Thymus (tissue), 11 donors: Measurements from ENCODE around the gene HIC1. TPM values are rescaled to one million over a fixed set of nuclear protein-coding genes. Genes with fewer than 3 reads are reported as not detected.

Source experiments
- DNase-seq, 9 donors: peaks; one replicate each; pipeline ENCODE4 v3.0.0-alpha.2; 2013; ENCODE audit warnings: low spot score in 9 of 9, low read depth in 6 of 9, missing footprints in 1 of 9
- H3K27ac ChIP-seq, 2 donors: one replicate each; pipeline ENCODE4 v1.5.1; 2013; ENCODE audit warnings: control low read depth in 1 of 2, low read depth in 1 of 2, low read length in 1 of 2, mild to moderate bottlenecking in 1 of 2, moderate library complexity in 1 of 2
- H3K27me3 ChIP-seq, 2 donors: one replicate each; pipeline ENCODE4 v1.5.1; 2013; ENCODE audit warnings: low read length in 1 of 2; ENCODE audit not compliant: control insufficient read depth in 2 of 2, insufficient read depth in 1 of 2
- H3K36me3 ChIP-seq, 2 donors: one replicate each; pipeline ENCODE4 v1.5.1; 2013; ENCODE audit warnings: low read length in 1 of 2, mild to moderate bottlenecking in 1 of 2, moderate library complexity in 1 of 2; ENCODE audit not compliant: control insufficient read depth in 2 of 2, insufficient read depth in 2 of 2
- H3K4me1 ChIP-seq, 2 donors: one replicate each; pipeline ENCODE4 v1.5.1; 2013; ENCODE audit warnings: low read length in 2 of 2; ENCODE audit not compliant: control insufficient read depth in 2 of 2, insufficient read depth in 2 of 2
- H3K4me3 ChIP-seq, 2 donors: one replicate each; pipeline ENCODE4 v1.5.1; 2013; ENCODE audit warnings: low read length in 2 of 2, control low read depth in 1 of 2, mild to moderate bottlenecking in 1 of 2
- H3K9me3 ChIP-seq, 2 donors: one replicate each; pipeline ENCODE4 v1.5.1; 2013; ENCODE audit warnings: low read length in 1 of 2, mild to moderate bottlenecking in 1 of 2; ENCODE audit not compliant: control insufficient read depth in 2 of 2, insufficient read depth in 1 of 2
- WGBS: extraction: QIAGEN DNeasy Blood & Tissue Kit; methylation state at CpG from one replicate; pipeline ENCODE4 v1.1.7; 2013; 5-methylcytosine and 5-hydroxymethylcytosine counted together
- polyA plus RNA-seq: library from polyadenylated mRNA; stranded (reverse); fragments of 200-250 nt; gene quantifications from one replicate; pipeline ENCODE4 v1.2.3, GENCODE V29; 2013
- total RNA-seq: library from RNA; stranded (reverse); fragments of 120-200 nt; gene quantifications from one replicate; pipeline ENCODE4 v1.2.4, GENCODE V29; 2013
- donor health status: healthy.

The HIC1 gene
- total and polyA plus RNA-seq, 2 donors, result 4.2 to 11.8 TPM

DNA sequence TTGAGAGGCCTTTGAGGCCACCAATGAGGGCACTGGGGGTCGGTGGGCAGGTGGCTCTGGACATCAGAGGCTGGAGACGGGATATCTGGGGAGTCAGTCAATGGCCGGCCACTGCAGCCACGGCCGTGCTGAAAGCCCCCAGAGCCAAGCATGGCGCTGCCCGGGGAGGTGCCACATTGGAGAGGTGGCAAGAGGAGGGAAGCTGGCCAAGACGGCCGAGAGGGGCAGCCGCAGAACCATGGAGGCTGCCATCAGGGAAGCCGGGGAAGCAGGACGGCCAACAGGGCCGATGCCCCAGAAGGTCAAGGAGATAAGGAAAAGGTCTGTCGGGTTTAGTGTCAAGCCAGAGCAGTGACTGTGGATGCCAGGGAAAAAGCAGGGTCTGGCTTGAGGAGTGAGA is 39.6 kb upstream of the HIC1 start:
- H3K4me3 ChIP-seq, result no peak overlapping the region
- DNase-seq, result no peak

DNA sequence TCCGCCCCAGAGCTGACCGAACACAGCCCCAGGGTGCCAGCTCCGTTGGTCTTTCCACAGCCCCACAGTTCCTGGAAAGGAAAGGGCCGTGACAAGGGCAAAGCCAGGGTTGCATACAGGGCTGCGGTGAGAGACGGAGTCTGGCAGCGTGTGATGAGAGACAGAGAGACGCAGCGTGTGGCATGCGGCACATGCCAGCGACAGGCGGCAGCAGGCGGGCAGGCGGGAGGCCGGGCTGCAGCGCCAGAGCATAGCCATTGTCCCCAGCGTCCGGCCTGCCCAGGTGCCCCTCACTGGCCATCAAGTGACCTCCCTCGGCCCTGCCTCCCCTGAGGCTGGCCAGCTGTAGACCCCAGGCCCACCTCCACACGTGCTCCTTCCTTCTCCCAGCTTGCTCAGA is 38.4 kb upstream of the HIC1 start:
- 96% methylated on average over 20 of the region's 20 CpGs for WGBS
- Histone ChIP-seq H3K4me3 (no peak overlapping the region), H3K9me3 (peaks cover 0 to 6% of the 10 kb centered on the region in 2 donors), H3K36me3 (no peaks in the 10 kb centered on the region), H3K4me1 (peaks cover 0 to 8% of the 10 kb centered on the region in 2 donors), H3K27me3 (peaks cover 5 to 59% of the 10 kb centered on the region in 2 donors), H3K27ac (no peak overlapping the region)
- no peak for DNase-seq

More for the DNA sequence above, 39.6 kb upstream of the HIC1 start:
- 97% methylated on average over 14 of the region's 14 CpGs for WGBS
- Histone ChIP-seq H3K4me1 (peaks cover 0 to 9% of the 10 kb centered on the region in 2 donors), H3K27me3 (peaks cover 2 to 50% of the 10 kb centered on the region in 2 donors), H3K36me3 (no peaks in the 10 kb centered on the region), H3K27ac (no peak overlapping the region), H3K9me3 (peaks cover 0 to 6% of the 10 kb centered on the region in 2 donors)

DNA sequence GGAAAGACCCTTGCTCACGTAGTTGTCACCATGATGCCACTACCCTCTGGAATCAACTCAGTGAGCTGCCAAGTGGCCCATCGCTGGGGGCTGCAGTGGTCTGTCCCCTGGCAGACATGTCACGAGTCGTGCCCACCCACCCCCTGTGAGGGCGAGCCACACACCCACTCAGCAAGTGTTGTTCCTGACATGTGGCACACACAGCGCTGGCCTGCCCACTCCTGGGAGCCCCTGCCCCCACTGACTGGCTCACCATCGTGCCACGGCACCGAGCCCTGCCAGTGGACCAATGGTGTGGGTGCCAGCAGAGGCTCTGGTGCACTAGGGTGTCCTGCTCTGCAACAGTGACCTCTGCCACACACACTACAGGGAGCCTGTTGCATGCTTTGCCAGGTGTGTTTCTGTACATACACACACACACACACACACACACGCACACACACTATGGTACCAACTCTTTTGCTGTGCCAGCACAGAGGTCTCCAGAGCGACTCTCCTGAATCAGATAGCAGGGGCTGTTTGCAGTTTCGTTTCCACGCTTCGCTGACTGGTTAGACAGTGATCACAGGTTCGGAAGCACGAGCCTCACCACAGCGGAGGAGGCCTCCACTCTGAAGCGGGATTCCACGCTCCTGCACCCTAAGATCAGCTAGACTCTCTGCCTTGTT is 37.5 kb upstream of the HIC1 start:
- Histone ChIP-seq H3K4me3 (no peak overlapping the region), H3K27ac (no peak overlapping the region), H3K4me1 (peaks cover 0 to 2% of the 10 kb centered on the region in 2 donors), H3K36me3 (no peaks in the 10 kb centered on the region), H3K27me3 (peaks cover 5 to 61% of the 10 kb centered on the region in 2 donors), H3K9me3 (peaks cover 0 to 6% of the 10 kb centered on the region in 2 donors)
- DNase-seq, result no peak
- 96% methylated on average over 19 of the region's 19 CpGs for WGBS

DNA sequence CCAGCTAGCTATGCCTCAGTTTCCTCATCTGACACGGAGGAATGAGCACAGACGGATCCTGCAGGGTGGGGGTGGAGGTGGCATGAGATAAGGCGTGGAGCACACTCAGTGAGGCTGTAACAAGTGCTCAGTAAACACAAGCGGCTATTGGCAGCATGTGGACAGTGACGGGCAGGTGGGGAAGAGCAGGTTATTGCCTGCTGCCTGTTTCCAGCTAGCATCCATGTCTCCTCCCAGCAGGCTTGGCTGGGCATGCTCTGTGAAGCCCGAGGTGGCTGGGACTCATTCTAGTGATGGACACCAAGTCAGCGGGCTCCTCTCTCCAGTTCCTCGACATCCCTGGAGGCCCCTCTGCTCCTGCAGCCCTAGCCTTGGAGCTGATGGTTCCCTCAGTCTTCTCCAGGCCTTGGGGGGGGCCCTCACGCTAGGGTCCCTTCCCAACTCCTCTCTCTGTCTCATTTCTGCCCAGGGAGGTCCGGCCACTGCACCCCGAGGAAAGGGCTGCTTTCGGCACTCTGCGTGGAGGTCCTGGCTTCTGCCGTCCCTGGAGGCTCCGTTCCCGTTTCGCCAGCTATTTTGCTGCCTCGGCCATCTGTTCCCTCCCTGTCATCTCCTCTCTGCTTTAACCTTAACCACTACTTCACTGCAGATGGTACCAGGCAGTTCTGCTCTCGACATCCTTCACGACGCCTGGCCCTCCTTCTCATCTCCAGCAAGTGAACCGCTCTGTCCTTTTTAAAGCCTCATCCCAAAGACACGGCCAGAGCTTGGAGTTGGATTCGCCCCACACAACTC is 36.0 kb upstream of the HIC1 start:
- Histone ChIP-seq H3K36me3 (no peaks in the 10 kb centered on the region), H3K27me3 (peaks cover 19 to 73% of the 10 kb centered on the region in 2 donors), H3K4me3 (no peak overlapping the region), H3K27ac (no peak overlapping the region), H3K9me3 (no peaks in the 10 kb centered on the region), H3K4me1 (peaks cover 3 to 13% of the 10 kb centered on the region in 2 donors)
- 95% methylated on average over 24 of the region's 24 CpGs for WGBS
- no peak for DNase-seq

DNA sequence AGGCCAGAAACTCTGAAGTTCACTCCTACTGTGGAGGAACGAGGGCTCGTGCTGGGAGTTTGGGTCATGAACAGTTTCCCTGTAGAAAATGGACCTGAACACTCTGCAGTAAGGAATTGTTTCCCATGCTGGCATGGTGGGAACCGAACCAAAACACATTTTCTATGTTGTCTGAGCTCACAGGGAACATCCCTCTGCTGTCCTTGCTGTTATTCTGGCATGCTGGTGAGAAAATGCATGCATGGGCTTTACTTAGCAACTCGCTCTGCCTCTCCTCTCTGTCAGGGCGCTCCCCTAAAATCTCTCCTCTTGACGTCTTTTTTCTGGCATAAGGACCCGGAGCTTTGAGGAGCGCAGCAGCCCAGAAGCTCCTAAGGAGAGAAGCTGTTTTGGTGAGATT is 35.2 kb upstream of the HIC1 start:
- WGBS, result 85% methylated on average over 8 of the region's 8 CpGs
- H3K4me3 ChIP-seq, result no peak overlapping the region
- H3K9me3 ChIP-seq, result no peaks in the 10 kb centered on the region
- H3K27me3 ChIP-seq, result peaks cover 27 to 81% of the 10 kb centered on the region in 2 donors
- DNase-seq, result no peak
- no peak overlapping the region for H3K27ac ChIP-seq
- H3K4me1 ChIP-seq, result peaks cover 12 to 21% of the 10 kb centered on the region in 2 donors
- no peaks in the 10 kb centered on the region for H3K36me3 ChIP-seq

DNA sequence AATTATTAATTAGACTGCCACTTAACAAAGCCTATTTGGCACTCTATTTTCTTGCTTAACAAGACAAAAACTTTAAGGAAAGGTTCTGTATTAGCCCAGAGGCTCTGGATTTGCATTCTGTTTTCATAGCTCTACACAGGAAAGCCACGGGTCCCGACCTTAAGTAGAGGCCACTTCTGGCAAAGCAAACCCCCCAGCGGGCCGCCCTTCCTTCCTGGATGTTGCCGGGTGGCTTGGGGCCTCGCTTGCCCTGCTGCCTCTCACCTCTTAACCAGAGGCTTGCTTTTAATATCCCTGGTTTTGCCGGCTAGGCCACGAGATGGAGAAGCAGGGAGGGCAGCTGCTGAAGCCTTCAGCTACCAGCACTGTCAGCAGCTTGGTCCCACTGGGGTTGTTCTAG is 34.2 kb upstream of the HIC1 start:
- H3K4me3 ChIP-seq, result no peak overlapping the region
- 14% methylated on average over 8 of the region's 8 CpGs for WGBS
- H3K9me3 ChIP-seq, result no peaks in the 10 kb centered on the region
- H3K27ac ChIP-seq, result no peak overlapping the region
- no peaks in the 10 kb centered on the region for H3K36me3 ChIP-seq
- peaks cover 18 to 27% of the 10 kb centered on the region in 2 donors for H3K4me1 ChIP-seq
- H3K27me3 ChIP-seq, result peaks cover 37 to 87% of the 10 kb centered on the region in 2 donors
- no peak for DNase-seq

DNA sequence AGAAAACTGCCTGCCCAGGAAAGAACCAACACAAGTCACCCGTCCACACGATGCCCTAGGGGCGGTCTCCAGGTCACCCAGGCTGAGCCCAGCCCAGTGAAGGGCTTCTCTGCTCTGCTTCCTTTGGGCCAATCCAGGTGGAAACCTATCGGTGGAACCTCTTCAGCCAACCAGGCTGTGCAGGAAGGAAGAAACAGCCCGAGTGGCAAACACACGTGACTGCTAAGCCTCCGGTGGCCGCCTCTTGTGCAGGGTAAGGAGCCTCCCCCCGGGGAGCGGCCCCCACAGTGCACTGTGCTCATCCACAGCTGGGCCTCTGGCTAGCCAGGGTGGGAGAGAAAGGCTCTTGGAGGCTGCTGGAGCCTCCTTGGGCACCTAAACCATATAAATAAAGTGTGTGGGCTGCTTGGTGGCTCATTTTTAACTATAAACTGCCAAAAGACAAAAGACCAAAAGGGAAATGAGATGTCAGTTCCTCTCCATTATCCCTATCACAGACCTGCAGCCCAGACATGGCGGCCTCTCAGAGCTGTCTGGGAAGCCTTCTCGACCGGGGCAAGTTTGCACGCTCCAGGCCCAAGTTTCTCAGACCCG is 32.2 kb upstream of the HIC1 start:
- peaks cover 51 to 99% of the 10 kb centered on the region in 2 donors for H3K27me3 ChIP-seq
- H3K36me3 ChIP-seq, result no peaks in the 10 kb centered on the region
- DNase-seq, result peak in 3 of 9 donors; percentile 49 to 67 (median 52)
- H3K4me1 ChIP-seq, result peaks cover 18 to 33% of the 10 kb centered on the region in 2 donors
- H3K9me3 ChIP-seq, result no peaks in the 10 kb centered on the region
- WGBS, result 32% methylated on average over 15 of the region's 15 CpGs
- peak overlapping the region in 1 of 2 donors; percentile 32 for H3K27ac ChIP-seq
- H3K4me3 ChIP-seq, result no peak overlapping the region

DNA sequence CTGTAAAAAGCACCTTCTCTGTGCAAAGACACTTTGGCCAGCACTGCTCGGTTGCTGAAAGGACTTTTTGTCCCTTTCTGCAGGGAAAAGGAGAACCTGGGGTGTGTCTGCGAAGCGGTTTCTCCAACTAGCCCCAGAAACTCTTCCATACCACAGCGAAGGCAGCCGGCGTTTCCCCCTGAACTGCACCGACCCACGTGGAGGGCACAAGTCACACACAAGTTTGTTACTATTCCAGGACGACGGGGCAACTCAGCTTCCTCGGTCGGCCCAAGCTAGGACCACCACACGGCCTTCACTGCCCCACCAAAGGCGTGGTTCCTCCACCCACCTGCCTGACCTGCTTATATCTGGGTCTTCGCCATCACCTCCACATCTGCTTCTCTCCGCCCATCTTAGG is 31.6 kb upstream of the HIC1 start:
- H3K36me3 ChIP-seq, result no peaks in the 10 kb centered on the region
- no peaks in the 10 kb centered on the region for H3K9me3 ChIP-seq
- H3K27me3 ChIP-seq, result peaks cover 54 to 99% of the 10 kb centered on the region in 2 donors
- H3K4me3 ChIP-seq, result no peak overlapping the region
- WGBS, result 56% methylated on average over 16 of the region's 16 CpGs
- no peak overlapping the region for H3K27ac ChIP-seq
- peaks cover 18 to 33% of the 10 kb centered on the region in 2 donors for H3K4me1 ChIP-seq
- no peak for DNase-seq
